Measurements from ENCODE around the gene MAP3K12.
A peak's percentile ranks its signal among the peaks of the same experiment; 100 is the strongest.

MAP3K12 gene

GRCh38 chr12:53478865-53479264 is 20.4 kb downstream of the MAP3K12 start:
- peak overlapping the region; percentile 86 for H3K4me2 ChIP-seq
- peaks cover 34% of the 10 kb centered on the region for H4K20me1 ChIP-seq (ENCODE audit: insufficient read depth)
- peaks cover 75% of the 10 kb centered on the region for H3K36me3 ChIP-seq (ENCODE audit: insufficient read depth)

GRCh38 chr12:53476769-53477209 is 22.5 kb downstream of the MAP3K12 start:
- Histone ChIP-seq H3K79me2 (ENCODE audit: insufficient read depth, low read depth) (peaks cover 87% of the 10 kb centered on the region), H3K36me3 (ENCODE audit: insufficient read depth) (peaks cover 87% of the 10 kb centered on the region)

More at GRCh38 chr12:53478865-53479264, 20.4 kb downstream of the MAP3K12 start:
- H3K4me3 ChIP-seq (IDR thresholded peaks at IDR 0.05; ENCODE audit: insufficient read depth, low read depth, low read length): no peak overlapping the region
- no peak for TF ChIP-seq CTCF (conservative IDR thresholded peaks at IDR 0.05; ENCODE audit: low read depth, low read length)
- peak overlapping the region; percentile 33 for H3K27ac ChIP-seq
- H3K9ac ChIP-seq: no peak overlapping the region
- H2AFZ ChIP-seq (ENCODE audit: low read depth): no peak overlapping the region
- H3K27me3 ChIP-seq (ENCODE audit: insufficient read depth, low read depth): no peaks in the 10 kb centered on the region
- H3K79me2 ChIP-seq (ENCODE audit: insufficient read depth, low read depth): peaks cover 66% of the 10 kb centered on the region
- H3K4me1 ChIP-seq (ENCODE audit: low read depth, poor library complexity, severe bottlenecking): peaks cover 84% of the 10 kb centered on the region

GRCh38 chr12:53474819-53475218 is 24.4 kb downstream of the MAP3K12 start:
- Histone ChIP-seq H3K4me2 (peak overlapping the region; percentile 86), H4K20me1 (ENCODE audit: insufficient read depth) (peaks cover 32% of the 10 kb centered on the region), H3K27ac (peak overlapping the region; percentile 60), H3K4me1 (ENCODE audit: low read depth, poor library complexity, severe bottlenecking) (peaks cover 99% of the 10 kb centered on the region), H3K79me2 (ENCODE audit: insufficient read depth, low read depth) (peaks cover 92% of the 10 kb centered on the region), H3K36me3 (ENCODE audit: insufficient read depth) (peaks cover 82% of the 10 kb centered on the region), H3K9ac (peak overlapping the region; percentile 27; the same call in 1 of the 2 replicates), H3K27me3 (ENCODE audit: insufficient read depth, low read depth) (no peaks in the 10 kb centered on the region), H2AFZ (ENCODE audit: low read depth) (no peak overlapping the region), H3K4me3 (IDR thresholded peaks at IDR 0.05; ENCODE audit: insufficient read depth, low read depth, low read length) (no peak overlapping the region)
- peak; percentile 28; the same call in 1 of the 2 replicates for TF ChIP-seq CTCF (conservative IDR thresholded peaks at IDR 0.05; ENCODE audit: low read depth, low read length)

More at GRCh38 chr12:53476769-53477209, 22.5 kb downstream of the MAP3K12 start:
- no peak overlapping the region for H3K4me3 ChIP-seq (IDR thresholded peaks at IDR 0.05; ENCODE audit: insufficient read depth, low read depth, low read length)
- peak overlapping the region; percentile 86; the same call in 1 of the 2 replicates for H3K4me2 ChIP-seq
- H4K20me1 ChIP-seq (ENCODE audit: insufficient read depth): peaks cover 37% of the 10 kb centered on the region
- TF ChIP-seq CTCF (conservative IDR thresholded peaks at IDR 0.05; ENCODE audit: low read depth, low read length): peak; percentile 97
- H3K27me3 ChIP-seq (ENCODE audit: insufficient read depth, low read depth): no peaks in the 10 kb centered on the region
- H3K9ac ChIP-seq: no peak overlapping the region
- H2AFZ ChIP-seq (ENCODE audit: low read depth): no peak overlapping the region
- H3K4me1 ChIP-seq (ENCODE audit: low read depth, poor library complexity, severe bottlenecking): peaks cover 100% of the 10 kb centered on the region
- H3K27ac ChIP-seq: peak overlapping the region; percentile 60; the same call in 1 of the 2 replicates

- H3K36me3 ChIP-seq (ENCODE audit: insufficient read depth): peaks cover 78% of the 10 kb centered on the region
- H3K27ac ChIP-seq: peak overlapping the region; percentile 60
- peaks cover 92% of the 10 kb centered on the region for H3K79me2 ChIP-seq (ENCODE audit: insufficient read depth, low read depth)
Observed at GRCh38 chr12:53474077-53474476, 25.2 kb downstream of the MAP3K12 start.

More at GRCh38 chr12:53474077-53474476, 25.2 kb downstream of the MAP3K12 start:
- peaks cover 99% of the 10 kb centered on the region for H3K4me1 ChIP-seq (ENCODE audit: low read depth, poor library complexity, severe bottlenecking)
- H3K4me3 ChIP-seq (IDR thresholded peaks at IDR 0.05; ENCODE audit: insufficient read depth, low read depth, low read length): no peak overlapping the region
- peak overlapping the region; percentile 27; the same call in 1 of the 2 replicates for H3K9ac ChIP-seq
- TF ChIP-seq CTCF (conservative IDR thresholded peaks at IDR 0.05; ENCODE audit: low read depth, low read length): no peak
- H4K20me1 ChIP-seq (ENCODE audit: insufficient read depth): peaks cover 28% of the 10 kb centered on the region
- H3K4me2 ChIP-seq: peak overlapping the region; percentile 86
- H3K27me3 ChIP-seq (ENCODE audit: insufficient read depth, low read depth): no peaks in the 10 kb centered on the region
- no peak overlapping the region for H2AFZ ChIP-seq (ENCODE audit: low read depth)

Measured in KMS-11 (cell line).